Mesenchymal stem cell (in vitro differentiated cells and primary cell): ENCODE data around the gene MMRN1.

Experiments
- DNase-seq: peaks from one replicate; pipeline ENCODE4 v3.0.0-alpha.2; 2013
- H2AFZ ChIP-seq: one replicate; pipeline ENCODE4 v1.6.1; 2013; ENCODE audit warnings: low read depth, mild to moderate bottlenecking, control low read depth, inconsistent platforms, low read length, moderate library complexity
- H2AK5ac ChIP-seq: 2 replicates; pipeline ENCODE4 v1.6.1; 2013; ENCODE audit warnings: low read length, moderate library complexity, mild to moderate bottlenecking, inconsistent platforms; ENCODE audit not compliant: severe bottlenecking
- H2BK120ac ChIP-seq: one replicate; pipeline ENCODE4 v1.6.1; 2013; ENCODE audit warnings: low read depth, mild to moderate bottlenecking, inconsistent platforms, low read length, moderate library complexity
- H2BK12ac ChIP-seq, 2 experiments: one replicate each; pipeline ENCODE4 v1.6.1; 2013; ENCODE audit warnings: inconsistent platforms in 2 of 2, low read length in 2 of 2, mild to moderate bottlenecking in 2 of 2, moderate library complexity in 2 of 2, control low read depth in 1 of 2
- H2BK15ac ChIP-seq: one replicate; pipeline ENCODE4 v1.6.1; 2013; ENCODE audit warnings: mild to moderate bottlenecking, low read depth, inconsistent platforms; ENCODE audit not compliant: poor library complexity, severe bottlenecking
- H2BK5ac ChIP-seq: 2 replicates; pipeline ENCODE4 v1.6.1; 2013; ENCODE audit warnings: low read depth, mild to moderate bottlenecking, low read length, control low read depth, inconsistent platforms; ENCODE audit not compliant: poor library complexity, severe bottlenecking
- H3K14ac ChIP-seq, 2 experiments: one replicate each; pipeline ENCODE4 v1.6.1; 2013; ENCODE audit warnings: inconsistent platforms in 2 of 2, low read length in 2 of 2, control low read depth in 1 of 2, mild to moderate bottlenecking in 1 of 2, moderate library complexity in 1 of 2
- H3K18ac ChIP-seq, 2 experiments: one replicate each; pipeline ENCODE4 v1.6.1; 2013; ENCODE audit warnings: inconsistent platforms in 2 of 2, low read length in 2 of 2, control low read depth in 1 of 2, low read depth in 1 of 2, mild to moderate bottlenecking in 1 of 2
- H3K23ac ChIP-seq, 2 experiments: one replicate each; pipeline ENCODE4 v1.6.1; 2013; ENCODE audit warnings: inconsistent platforms in 2 of 2, low read length in 2 of 2, mild to moderate bottlenecking in 2 of 2, moderate library complexity in 2 of 2, control low read depth in 1 of 2
- H3K27ac ChIP-seq: 2 replicates; pipeline ENCODE4 v1.5.1; 2013; ENCODE audit warnings: mild to moderate bottlenecking, moderate library complexity, low read length, control low read depth, inconsistent platforms; ENCODE audit not compliant: poor library complexity, severe bottlenecking
- H3K27me3 ChIP-seq, 2 experiments: 2 replicates each; pipeline versions ENCODE4 v1.6.1 to v1.7.0; 2013; ENCODE audit warnings: low read length in 2 of 2, mild to moderate bottlenecking in 2 of 2, moderate library complexity in 2 of 2, control low read depth in 1 of 2, inconsistent platforms in 1 of 2; ENCODE audit not compliant: control insufficient read depth in 1 of 2, insufficient read depth in 1 of 2
- H3K36me3 ChIP-seq, 2 experiments: 2 replicates each; pipeline versions ENCODE4 v1.6.1 to v1.7.0; 2013; ENCODE audit warnings: low read length in 2 of 2, control low read depth in 1 of 2, inconsistent platforms in 1 of 2, low read depth in 1 of 2, mild to moderate bottlenecking in 1 of 2; ENCODE audit not compliant: insufficient read depth in 2 of 2, control insufficient read depth in 1 of 2
- H3K4ac ChIP-seq, 2 experiments: one replicate each; pipeline ENCODE4 v1.6.1; 2013; ENCODE audit warnings: inconsistent platforms in 2 of 2, low read length in 2 of 2, mild to moderate bottlenecking in 2 of 2, moderate library complexity in 2 of 2, control low read depth in 1 of 2, low read depth in 1 of 2
- H3K4me1 ChIP-seq: 2 replicates; pipeline ENCODE4 v1.6.1; 2013; ENCODE audit warnings: low read depth, low read length, control low read depth; ENCODE audit not compliant: control insufficient read depth, insufficient read depth
- H3K4me2 ChIP-seq: 2 replicates; pipeline ENCODE4 v1.6.1; 2013; ENCODE audit warnings: low read length, mild to moderate bottlenecking, inconsistent platforms; ENCODE audit not compliant: poor library complexity, severe bottlenecking
- H3K4me3 ChIP-seq, 2 experiments: 2 replicates each; pipeline versions ENCODE4 v1.5.1 to v1.7.0; 2013; ENCODE audit warnings: low read length in 2 of 2, mild to moderate bottlenecking in 2 of 2, control low read depth in 1 of 2, low read depth in 1 of 2; ENCODE audit not compliant: insufficient read depth in 1 of 2
- H3K79me1 ChIP-seq: replicated peaks from 2 replicates; pipeline ENCODE4 v1.6.1; 2013; ENCODE audit warnings: mild to moderate bottlenecking, control low read depth, low read length, inconsistent platforms; ENCODE audit not compliant: poor library complexity, severe bottlenecking
- H3K9ac ChIP-seq: 2 replicates; pipeline ENCODE4 v1.7.0; 2013; ENCODE audit warnings: mild to moderate bottlenecking, low read length, moderate library complexity
- H3K9me3 ChIP-seq: 2 replicates; pipeline ENCODE4 v1.7.0; 2013; ENCODE audit warnings: mild to moderate bottlenecking, low read length; ENCODE audit not compliant: control insufficient read depth
- H4K8ac ChIP-seq: one replicate; pipeline ENCODE4 v1.6.1; 2013; ENCODE audit warnings: inconsistent platforms, mild to moderate bottlenecking, low read length, moderate library complexity
- H4K91ac ChIP-seq: one replicate; pipeline ENCODE4 v1.6.1; 2013; ENCODE audit warnings: mild to moderate bottlenecking, low read length, inconsistent platforms
- WGBS: methylation state at CpG from one replicate; pipeline ENCODE4 v1.1.7; 2013; ENCODE audit warnings: mixed read lengths; 5-methylcytosine and 5-hydroxymethylcytosine counted together

The MMRN1 gene

GRCh38 chr4:89954906-89955695, 60.4 kb downstream of the MMRN1 start:
- H2BK120ac ChIP-seq: no peak overlapping the region
- no peak overlapping the region for H3K4me3 ChIP-seq
- no peak overlapping the region for H3K23ac ChIP-seq
- no peaks in the 10 kb centered on the region for H3K9me3 ChIP-seq
- no peaks in the 10 kb centered on the region for H3K4me1 ChIP-seq
- DNase-seq: no peak
- no peak overlapping the region for H2AK5ac ChIP-seq
- no peak overlapping the region for H2BK12ac ChIP-seq
- no peaks in the 10 kb centered on the region for H3K36me3 ChIP-seq
- H3K4ac ChIP-seq: no peak overlapping the region
- no peak overlapping the region for H2BK5ac ChIP-seq
- H4K91ac ChIP-seq: no peak overlapping the region
- no peaks in the 10 kb centered on the region for H3K27me3 ChIP-seq
- H4K8ac ChIP-seq: no peak overlapping the region
- H3K27ac ChIP-seq: no peak overlapping the region
- H2BK15ac ChIP-seq: no peak overlapping the region
- H3K14ac ChIP-seq: no peak overlapping the region
- no peaks in the 10 kb centered on the region for H3K79me1 ChIP-seq
- H3K4me2 ChIP-seq: no peak overlapping the region
- no peak overlapping the region for H3K9ac ChIP-seq
- 99% methylated on average over 10 of the region's 13 CpGs for WGBS
- no peak overlapping the region for H2AFZ ChIP-seq
- no peak overlapping the region for H3K18ac ChIP-seq

GRCh38 chr4:89957046-89957926, 62.6 kb downstream of the MMRN1 start:
- H3K36me3 ChIP-seq: no peaks in the 10 kb centered on the region
- no peaks in the 10 kb centered on the region for H3K79me1 ChIP-seq
- H2BK12ac ChIP-seq: no peak overlapping the region
- no peak overlapping the region for H3K14ac ChIP-seq
- no peak overlapping the region for H2AK5ac ChIP-seq
- H3K18ac ChIP-seq: no peak overlapping the region
- H3K4ac ChIP-seq: no peak overlapping the region
- H3K27ac ChIP-seq: no peak overlapping the region
- no peaks in the 10 kb centered on the region for H3K27me3 ChIP-seq
- 80% methylated on average over 1 of the region's 4 CpGs for WGBS
- H2BK15ac ChIP-seq: no peak overlapping the region
- DNase-seq: no peak
- no peak overlapping the region for H4K8ac ChIP-seq
- H3K9me3 ChIP-seq: no peaks in the 10 kb centered on the region
- no peaks in the 10 kb centered on the region for H3K4me1 ChIP-seq
- H3K23ac ChIP-seq: no peak overlapping the region
- peak overlapping the region; percentile 71 for H2AFZ ChIP-seq
- no peak overlapping the region for H3K9ac ChIP-seq
- no peak overlapping the region for H4K91ac ChIP-seq
- no peak overlapping the region for H2BK120ac ChIP-seq
- H2BK5ac ChIP-seq: no peak overlapping the region
- H3K4me2 ChIP-seq: no peak overlapping the region
- H3K4me3 ChIP-seq: no peak overlapping the region

DNA sequence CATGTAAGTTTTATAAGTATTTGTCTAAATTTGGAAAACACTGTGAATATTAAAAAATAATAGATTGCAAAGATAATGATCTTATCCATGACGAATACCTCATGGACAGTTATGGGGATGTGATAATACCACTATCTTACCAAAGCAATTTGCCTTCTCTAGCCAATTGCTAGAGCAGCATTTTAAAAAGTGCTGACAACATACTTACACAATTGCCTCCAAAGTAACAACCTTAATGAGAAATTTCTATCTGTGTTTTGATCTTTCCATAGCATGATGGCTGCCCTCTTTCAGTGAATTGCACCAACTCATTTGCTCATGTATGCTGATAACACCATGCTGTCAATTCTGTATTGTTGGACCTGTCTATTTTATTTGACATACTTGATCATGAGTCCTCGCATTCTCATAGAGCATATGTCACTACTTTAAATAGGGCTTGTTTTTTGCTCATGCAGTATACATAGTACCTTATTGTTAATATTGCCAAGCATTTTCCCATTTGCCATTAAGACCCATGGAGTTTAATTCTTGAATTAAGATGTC, 87.2 kb downstream of the MMRN1 start:
- Histone ChIP-seq H2BK15ac (no peak overlapping the region), H2AK5ac (no peak overlapping the region), H3K14ac (no peak overlapping the region), H3K9me3 (no peaks in the 10 kb centered on the region), H2BK5ac (no peak overlapping the region), H3K4me2 (no peak overlapping the region), H4K8ac (no peak overlapping the region), H2BK12ac (no peak overlapping the region), H2AFZ (no peak overlapping the region), H3K27ac (no peak overlapping the region), H3K36me3 (no peaks in the 10 kb centered on the region), H3K4ac (no peak overlapping the region), H3K4me3 (no peak overlapping the region), H3K4me1 (peaks cover 2% of the 10 kb centered on the region), H3K9ac (no peak overlapping the region), H4K91ac (no peak overlapping the region), H3K23ac (no peak overlapping the region), H3K79me1 (no peaks in the 10 kb centered on the region), H2BK120ac (no peak overlapping the region), H3K18ac (no peak overlapping the region), H3K27me3 (no peaks in the 10 kb centered on the region)
- WGBS: 50% methylated on average over 1 of the region's 2 CpGs
- no peak for DNase-seq

- Histone ChIP-seq H3K79me1 (no peaks in the 10 kb centered on the region), H3K18ac (no peak overlapping the region), H3K4me3 (no peak overlapping the region), H3K23ac (no peak overlapping the region), H3K4me1 (no peaks in the 10 kb centered on the region), H2AFZ (no peak overlapping the region), H3K27me3 (no peaks in the 10 kb centered on the region), H3K27ac (no peak overlapping the region), H3K14ac (no peak overlapping the region), H3K4ac (no peak overlapping the region), H3K4me2 (no peak overlapping the region), H3K36me3 (no peaks in the 10 kb centered on the region), H2AK5ac (no peak overlapping the region), H2BK5ac (no peak overlapping the region), H3K9ac (no peak overlapping the region), H3K9me3 (no peaks in the 10 kb centered on the region), H2BK120ac (no peak overlapping the region), H4K8ac (no peak overlapping the region), H2BK15ac (no peak overlapping the region), H4K91ac (no peak overlapping the region), H2BK12ac (no peak overlapping the region)
- WGBS: 100% methylated on average over 2 of the region's 2 CpGs
- DNase-seq: no peak
These were observed 93.6 kb downstream of the MMRN1 start for GRCh38 chr4:89988268-89988667.
